Activated CD8-positive, alpha-beta T cell treated with anti-CD3 and anti-CD28 coated beads for 36 hours (primary cell): Measurements from ENCODE around the gene TMEM190. TPM values are rescaled to one million over a fixed set of nuclear protein-coding genes. Genes with fewer than 3 reads are reported as not detected.

Source experiments
- ATAC-seq: fragments of 200-7000 bp; cut with Tn5 transposase; one replicate; pipeline ENCODE4 v1.10.0; 2021; ENCODE audit warnings: mild to moderate bottlenecking, moderate library complexity
- CTCF ChIA-PET: fragments of 350-600 bp; sonication (Branson Sonifier 250); formaldehyde crosslinking; loops from one replicate; lab custom pipeline; 2021; ENCODE audit warnings: antibody characterized with exemption; lab: Charles Lee
- POLR2A ChIA-PET: fragments of 350-600 bp; sonication (Branson Sonifier 250); formaldehyde crosslinking; loops from one replicate; lab custom pipeline; 2021; ENCODE audit warnings: antibody characterized with exemption; lab: Charles Lee
- DNase-seq: peaks from one replicate; pipeline ENCODE4 v3.0.0-alpha.2; 2020
- H3K27ac Mint-ChIP-seq: one replicate; pipeline ENCODE4 v1.8.0; 2021; ENCODE audit warnings: mild to moderate bottlenecking, mixed read lengths
- H3K27me3 Mint-ChIP-seq: one replicate; pipeline ENCODE4 v1.8.0; 2021; ENCODE audit warnings: mixed read lengths
- H3K36me3 Mint-ChIP-seq: one replicate; pipeline ENCODE4 v1.8.0; 2021; ENCODE audit warnings: low read depth, mixed read lengths
- H3K4me1 Mint-ChIP-seq: one replicate; pipeline ENCODE4 v1.8.0; 2021; ENCODE audit warnings: low read depth, mixed read lengths
- H3K4me3 Mint-ChIP-seq: one replicate; pipeline ENCODE4 v1.8.0; 2021; ENCODE audit warnings: mild to moderate bottlenecking, moderate library complexity, mixed read lengths
- H3K9me3 Mint-ChIP-seq: one replicate; pipeline ENCODE4 v1.8.0; 2021; ENCODE audit warnings: mixed read lengths
- CTCF ChIP-seq: fragments of 200-600 bp; IDR thresholded peaks from one replicate; pipeline ENCODE4 v1.8.0; 2022; ENCODE audit warnings: antibody characterized with exemption, mild to moderate bottlenecking
- intact Hi-C: fragments of 100-400 bp; cut with micrococcal nuclease; formaldehyde crosslinking; loops from one replicate; pipeline ENCODE4 v1.10.0; 2022
- total RNA-seq, 2 experiments: library from RNA; stranded (reverse); gene quantifications; one replicate each; pipeline ENCODE4 v1.2.3, GENCODE V29; 2021

TMEM190 gene
- total RNA-seq, 2 experiments from 2014 or later = not detected

DNA sequence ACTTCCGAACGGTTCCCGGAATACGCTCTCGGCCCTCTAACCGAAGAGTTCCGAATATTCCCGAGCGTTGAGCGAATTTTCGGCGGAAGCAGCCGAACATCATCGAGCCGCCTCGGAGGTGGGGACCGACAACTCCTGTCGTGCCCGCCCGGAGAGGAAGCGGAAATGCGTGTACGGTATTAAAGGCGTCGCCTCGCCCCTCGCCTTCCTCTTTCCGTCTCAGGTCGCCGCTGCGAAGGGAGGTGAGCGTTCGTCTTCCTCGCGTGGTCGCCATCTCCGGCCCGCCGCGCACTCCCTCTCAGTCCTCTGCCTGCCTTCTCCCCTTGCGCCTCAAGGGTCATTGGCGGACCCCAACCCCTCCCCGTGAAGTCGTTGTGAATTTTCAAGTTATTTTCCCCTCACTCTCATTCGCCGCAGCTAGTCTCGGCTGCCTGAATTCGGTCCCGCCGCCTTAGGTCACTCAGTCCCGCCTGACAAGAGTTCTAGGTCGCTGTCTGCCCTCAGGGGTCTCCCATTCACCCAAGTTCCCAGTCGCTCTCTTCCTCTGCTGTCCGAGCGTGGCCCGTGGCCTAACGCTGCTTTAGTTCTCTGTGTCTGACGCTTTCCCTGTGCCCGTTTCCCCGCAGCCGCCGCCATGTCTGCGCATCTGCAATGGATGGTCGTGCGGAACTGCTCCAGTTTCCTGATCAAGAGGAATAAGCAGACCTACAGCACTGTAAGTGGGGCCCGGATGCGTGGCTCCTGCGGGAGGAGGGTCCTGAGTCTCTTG is 9.3 kb downstream of the TMEM190 start, which contains the start of gene RPL28:
RPL28 (plus strand) TSS at position 209 of the 769 bp plus-strand sequence; CDS start at position 635, 426 bp downstream.
- Mint-ChIP-seq H3K27ac (peak within 1 kb of the TSS; percentile 99), H3K27me3 (no peaks in the 10 kb centered on the region), H3K36me3 (peaks cover 59% of the 10 kb centered on the region), H3K9me3 (no peaks in the 10 kb centered on the region), H3K4me3 (peak within 1 kb of the TSS; percentile 99), H3K4me1 (peaks cover 53% of the 10 kb centered on the region)
- ChIA-PET CTCF (interaction anchor here (1.7 kb wide), 1 partner anchor 84 kb away, joined by 5 read pairs; no protein-coding TSS in a partner anchor), POLR2A (interaction anchor here (0.5 to 10.2 kb wide), 8 partner anchors 8 to 130 kb away, joined by 3 to 217 read pairs (median 5); partner anchors contain the start of gene UBE2S)
- intact Hi-C loops = loop anchor here (5.0 kb wide), 1 partner anchor 129 kb away; the partner anchor contains the start of gene PPP6R1
- peak; percentile 98 for DNase-seq
- TF ChIP-seq CTCF = no peak
- ATAC-seq = peak; percentile 84

- ATAC-seq = no peak
- intact Hi-C loops = loop anchor here (5.0 kb wide), 1 partner anchor 129 kb away; the partner anchor contains the start of gene PPP6R1
- DNase-seq = no peak
- POLR2A ChIA-PET = interaction anchor here (0.5 to 10.2 kb wide), 11 partner anchors 8 to 133 kb away, joined by 3 to 217 read pairs (median 4); partner anchors contain the start of genes HSPBP1, UBE2S and ZNF628
- Mint-ChIP-seq H3K36me3 (peaks cover 57% of the 10 kb centered on the region), H3K4me3 (peak overlapping the region; percentile 99), H3K4me1 (peaks cover 53% of the 10 kb centered on the region), H3K9me3 (no peaks in the 10 kb centered on the region), H3K27ac (peak overlapping the region; percentile 99), H3K27me3 (no peaks in the 10 kb centered on the region)
- no peak for TF ChIP-seq CTCF
- CTCF ChIA-PET = interaction anchor here (1.7 kb wide), 1 partner anchor 85 kb away, joined by 5 read pairs; no protein-coding TSS in a partner anchor
Measured at GRCh38 chr19:55386493-55386971, 9.9 kb downstream of the TMEM190 start.

DNA sequence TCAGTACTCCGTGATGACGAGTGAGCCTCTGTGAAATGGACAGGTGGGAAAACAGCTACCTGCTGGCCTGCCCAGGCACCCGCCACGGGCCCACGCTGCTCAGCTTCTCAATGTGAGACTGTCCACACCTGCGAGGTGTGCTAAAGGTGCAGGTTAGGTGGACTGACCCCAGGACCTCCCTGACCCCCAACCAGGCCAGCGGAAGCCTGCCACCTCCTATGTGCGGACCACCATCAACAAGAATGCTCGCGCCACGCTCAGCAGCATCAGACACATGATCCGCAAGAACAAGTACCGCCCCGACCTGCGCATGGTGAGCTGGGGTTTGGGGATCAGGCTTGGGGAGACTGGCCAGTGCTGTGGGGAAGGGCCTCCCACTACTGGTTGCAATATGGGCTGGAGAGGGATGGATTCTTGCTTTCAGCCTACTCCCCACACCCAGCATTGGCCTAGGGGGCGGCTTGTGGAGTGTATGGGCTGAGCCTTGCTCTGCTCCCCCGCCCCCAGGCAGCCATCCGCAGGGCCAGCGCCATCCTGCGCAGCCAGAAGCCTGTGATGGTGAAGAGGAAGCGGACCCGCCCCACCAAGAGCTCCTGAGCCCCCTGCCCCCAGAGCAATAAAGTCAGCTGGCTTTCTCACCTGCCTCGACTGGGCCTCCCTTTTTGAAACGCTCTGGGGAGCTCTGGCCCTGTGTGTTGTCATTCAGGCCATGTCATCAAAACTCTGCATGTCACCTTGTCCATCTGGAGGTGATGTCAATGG is 11.3 kb downstream of the TMEM190 start:
- peak overlapping the region; percentile 99 for H3K27ac Mint-ChIP-seq
- H3K9me3 Mint-ChIP-seq = no peaks in the 10 kb centered on the region
- DNase-seq (no peak), ATAC-seq (no peak)
- CTCF ChIA-PET = interaction anchor here (0.7 to 1.7 kb wide), 2 partner anchors 15 to 86 kb away, joined by 3 to 5 read pairs; no protein-coding TSS in a partner anchor
- POLR2A ChIA-PET = interaction anchor here (0.5 to 10.2 kb wide), 13 partner anchors 11 to 132 kb away, joined by 3 to 217 read pairs (median 5); partner anchors contain the start of genes HSPBP1, UBE2S and ZNF628
- intact Hi-C loops = loop anchor here (5.0 kb wide), 1 partner anchor 131 kb away; the partner anchor contains the start of gene PPP6R1
- peaks cover 48% of the 10 kb centered on the region for H3K36me3 Mint-ChIP-seq
- H3K4me1 Mint-ChIP-seq = peaks cover 40% of the 10 kb centered on the region
- no peak for TF ChIP-seq CTCF
- no peaks in the 10 kb centered on the region for H3K27me3 Mint-ChIP-seq
- peak overlapping the region; percentile 99 for H3K4me3 Mint-ChIP-seq

DNA sequence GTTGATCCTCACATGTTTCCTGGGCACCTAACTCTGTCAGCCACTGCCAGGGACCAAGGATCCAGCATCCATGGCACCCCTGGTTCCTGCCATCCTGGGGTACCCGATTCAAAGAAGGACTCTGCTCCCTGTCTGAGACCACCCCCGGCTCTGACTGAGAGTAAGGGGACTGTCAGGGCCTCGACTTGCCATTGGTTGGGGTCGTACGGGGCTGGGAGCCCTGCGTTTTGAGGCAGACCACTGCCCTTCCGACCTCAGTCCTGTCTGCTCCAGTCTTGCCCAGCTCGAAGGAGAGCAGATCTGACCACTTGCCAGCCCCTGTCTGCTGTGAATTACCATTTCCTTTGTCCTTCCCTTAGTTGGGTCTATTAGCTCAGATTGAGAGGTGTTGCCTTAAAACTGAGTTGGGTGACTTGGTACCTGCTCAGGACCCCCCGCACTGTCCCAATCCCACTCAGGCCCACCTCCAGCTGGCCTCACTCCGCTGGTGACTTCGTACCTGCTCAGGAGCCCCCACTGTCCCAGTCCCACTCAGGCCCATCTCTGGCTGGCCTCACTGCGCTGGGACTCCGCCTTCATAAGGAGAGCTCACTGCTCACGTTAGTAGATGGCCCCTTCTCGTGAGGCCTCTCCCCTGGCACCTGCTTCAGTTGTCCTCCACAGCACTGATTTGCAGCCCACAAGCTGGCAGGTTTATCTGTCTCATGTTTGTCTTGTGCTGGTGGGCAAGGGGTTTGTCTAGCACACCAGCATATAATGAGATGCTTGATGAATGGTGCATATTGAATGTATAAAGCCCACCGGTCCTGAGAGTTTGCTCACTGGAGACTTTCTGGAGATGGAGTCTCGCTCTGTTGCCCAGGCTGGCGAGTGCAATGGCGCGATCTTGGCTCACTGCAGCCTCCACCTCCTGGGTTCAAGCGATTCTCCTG is 13.0 kb downstream of the TMEM190 start:
- CTCF ChIA-PET = no interaction called here
- POLR2A ChIA-PET = interaction anchor here (0.7 to 10.2 kb wide), 13 partner anchors 10 to 233 kb away, joined by 3 to 217 read pairs (median 4); partner anchors contain the start of gene UBE2S
- Mint-ChIP-seq H3K9me3 (no peaks in the 10 kb centered on the region), H3K4me1 (peaks cover 36% of the 10 kb centered on the region), H3K36me3 (peaks cover 48% of the 10 kb centered on the region), H3K27me3 (no peaks in the 10 kb centered on the region), H3K4me3 (peak overlapping the region; percentile 29), H3K27ac (peak overlapping the region; percentile 68)
- intact Hi-C loops = loop anchor here (5.0 kb wide), 1 partner anchor 132 kb away; the partner anchor contains the start of gene PPP6R1
- no peak for TF ChIP-seq CTCF
- DNase-seq = no peak
- ATAC-seq = no peak
